SK-N-SH treated with all-trans-retinoic acid at 6 μM for 48 hours (cell line): ENCODE data around the gene ARID3B.

Experiments
- ARNTL ChIP-seq: fragments of 450-650 bp; formaldehyde crosslinking; IDR thresholded peaks from 2 replicates; pipeline ENCODE4 v1.5.0; 2020; ENCODE audit warnings: low read depth, mild to moderate bottlenecking, moderate library complexity, borderline replicate concordance
- CREB5 ChIP-seq: fragments of 250-450 bp; sonication (Bioruptor Pico); IDR thresholded peaks from 2 replicates; pipeline ENCODE4 v1.5.1; 2020; ENCODE audit warnings: low read depth, mild to moderate bottlenecking, moderate library complexity
- GLIS3 ChIP-seq: fragments of 250-450 bp; sonication (Bioruptor Pico); IDR thresholded peaks from 2 replicates; pipeline ENCODE4 v1.5.0; 2020; ENCODE audit warnings: mild to moderate bottlenecking, moderate library complexity
- ISL1 ChIP-seq: fragments of 250-450 bp; sonication (Bioruptor Pico); IDR thresholded peaks from 2 replicates; pipeline ENCODE4 v2.1.2; 2022; ENCODE audit warnings: mild to moderate bottlenecking, moderate library complexity
- PPARA ChIP-seq: fragments of 250-450 bp; sonication (Bioruptor Pico); IDR thresholded peaks from 2 replicates; pipeline ENCODE4 v1.5.0; 2020; ENCODE audit warnings: mild to moderate bottlenecking, borderline replicate concordance
- RARB ChIP-seq: fragments of 250-450 bp; sonication (Bioruptor Pico); IDR thresholded peaks from 2 replicates; pipeline ENCODE4 v1.8.0; 2021; ENCODE audit warnings: mild to moderate bottlenecking, moderate library complexity
- TCF4 ChIP-seq: fragments of 250-450 bp; sonication (Bioruptor Pico); IDR thresholded peaks from 2 replicates; pipeline ENCODE4 v1.8.0; 2021; ENCODE audit warnings: mild to moderate bottlenecking, moderate library complexity, borderline replicate concordance
- ZC3H10 ChIP-seq: fragments of 250-450 bp; sonication (Bioruptor Pico); IDR thresholded peaks from 2 replicates; pipeline ENCODE4 v1.5.1; 2021; ENCODE audit warnings: mild to moderate bottlenecking, moderate library complexity
- ZFP3 ChIP-seq: fragments of 250-450 bp; sonication (Bioruptor Pico); IDR thresholded peaks from 2 replicates; pipeline ENCODE4 v1.5.0; 2020; ENCODE audit warnings: mild to moderate bottlenecking, moderate library complexity
- ZNF565 ChIP-seq: fragments of 450-650 bp; formaldehyde crosslinking; conservative IDR thresholded peaks from 2 replicates; pipeline ENCODE4 v1.5.0; 2020; ENCODE audit warnings: low read depth, mild to moderate bottlenecking, moderate library complexity
- ZNF70 ChIP-seq: fragments of 450-650 bp; formaldehyde crosslinking; IDR thresholded peaks from 2 replicates; pipeline ENCODE4 v1.5.0; 2020; ENCODE audit warnings: mild to moderate bottlenecking, moderate library complexity
- ZNF8 ChIP-seq: fragments of 450-650 bp; formaldehyde crosslinking; IDR thresholded peaks from 2 replicates; pipeline ENCODE4 v1.5.0; 2020; ENCODE audit warnings: mild to moderate bottlenecking, moderate library complexity
- TF ChIP-seq, protein P1 (sequence below): fragments of 250-450 bp; sonication (Bioruptor Pico); IDR thresholded peaks from 2 replicates; pipeline ENCODE4 v1.8.0; 2020; ENCODE audit warnings: mild to moderate bottlenecking, moderate library complexity, borderline replicate concordance

- TF ChIP-seq ZC3H10 (no peak), RARB (CRISPR knock-in tag) (no peak), ZNF565 (CRISPR knock-in tag) (no peak), CREB5 (CRISPR knock-in tag) (no peak), TCF4 (peak; percentile 25; the same call in 1 of the 2 replicates), ZNF70 (CRISPR knock-in tag) (peak; percentile 38; the same call in 1 of the 2 replicates), PPARA (CRISPR knock-in tag) (no peak), GLIS3 (CRISPR knock-in tag) (no peak), ARNTL (CRISPR knock-in tag) (no peak), ZNF8 (CRISPR knock-in tag) (no peak), ZFP3 (CRISPR knock-in tag) (no peak), ISL1 (CRISPR knock-in tag) (no peak)
- TF ChIP-seq, protein P1, sequence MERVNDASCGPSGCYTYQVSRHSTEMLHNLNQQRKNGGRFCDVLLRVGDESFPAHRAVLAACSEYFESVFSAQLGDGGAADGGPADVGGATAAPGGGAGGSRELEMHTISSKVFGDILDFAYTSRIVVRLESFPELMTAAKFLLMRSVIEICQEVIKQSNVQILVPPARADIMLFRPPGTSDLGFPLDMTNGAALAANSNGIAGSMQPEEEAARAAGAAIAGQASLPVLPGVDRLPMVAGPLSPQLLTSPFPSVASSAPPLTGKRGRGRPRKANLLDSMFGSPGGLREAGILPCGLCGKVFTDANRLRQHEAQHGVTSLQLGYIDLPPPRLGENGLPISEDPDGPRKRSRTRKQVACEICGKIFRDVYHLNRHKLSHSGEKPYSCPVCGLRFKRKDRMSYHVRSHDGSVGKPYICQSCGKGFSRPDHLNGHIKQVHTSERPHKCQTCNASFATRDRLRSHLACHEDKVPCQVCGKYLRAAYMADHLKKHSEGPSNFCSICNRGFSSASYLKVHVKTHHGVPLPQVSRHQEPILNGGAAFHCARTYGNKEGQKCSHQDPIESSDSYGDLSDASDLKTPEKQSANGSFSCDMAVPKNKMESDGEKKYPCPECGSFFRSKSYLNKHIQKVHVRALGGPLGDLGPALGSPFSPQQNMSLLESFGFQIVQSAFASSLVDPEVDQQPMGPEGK, result no peak
Measured at GRCh38 chr15:74610302-74610951, 69.4 kb downstream of the ARID3B start.
